Activated CD8-positive, alpha-beta memory T cell treated with anti-CD3 and anti-CD28 coated beads, Interleukin-2, amount 50 U/mL, for 48 hours (primary cell): ENCODE measurements around the gene ARHGAP42.

ENCODE experiments used
- DNase-seq: peaks from one replicate; pipeline ENCODE4 v3.0.0-alpha.2; 2020

The ARHGAP42 gene

GRCh38 chr11:100849009-100849900, 162.2 kb downstream of the ARHGAP42 start:
- no peak for DNase-seq

- no peak for DNase-seq
These were observed 162.8 kb downstream of the ARHGAP42 start for GRCh38 chr11:100849901-100850235.

GRCh38 chr11:100851147-100851546, 164.1 kb downstream of the ARHGAP42 start:
- DNase-seq = no peak

GRCh38 chr11:100851584-100852152, 164.6 kb downstream of the ARHGAP42 start:
- no peak for DNase-seq

GRCh38 chr11:100855466-100856067, 168.5 kb downstream of the ARHGAP42 start:
- DNase-seq = no peak

DNA sequence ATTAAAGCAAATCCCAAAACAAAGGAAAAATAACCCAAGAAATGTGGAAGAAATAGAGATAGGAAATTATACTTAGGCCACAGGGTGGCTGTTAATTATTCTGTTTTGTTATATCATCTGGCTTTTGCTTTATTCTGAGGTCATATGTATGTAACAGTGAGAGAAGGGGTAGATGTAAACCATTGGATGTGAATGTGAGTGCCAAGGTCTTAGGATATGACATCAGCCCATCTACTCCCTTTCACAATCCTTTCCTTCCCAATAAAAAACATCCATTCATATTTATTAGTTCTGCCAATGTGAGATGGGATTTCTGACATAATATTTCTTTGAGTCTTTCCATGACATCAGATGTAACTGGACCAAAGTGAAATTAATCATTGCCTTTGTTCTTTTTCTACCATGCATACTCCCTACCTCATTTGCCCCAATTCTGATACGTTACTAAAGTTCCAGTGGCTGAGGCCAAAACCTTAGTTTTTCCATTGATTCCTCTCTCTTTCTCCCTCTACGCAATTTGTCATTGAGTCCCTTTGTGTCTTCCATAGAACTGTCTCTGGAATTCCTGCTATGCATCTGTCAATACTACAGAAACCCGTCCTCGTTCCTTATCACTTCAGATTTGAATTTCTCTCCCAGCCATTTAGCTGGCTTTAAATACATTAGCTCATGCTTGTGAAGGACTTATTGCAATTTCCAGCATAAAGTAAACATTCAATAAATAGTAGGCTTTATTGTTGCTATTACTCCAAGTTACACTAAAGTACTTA, 170.3 kb downstream of the ARHGAP42 start:
- no peak for DNase-seq

DNA sequence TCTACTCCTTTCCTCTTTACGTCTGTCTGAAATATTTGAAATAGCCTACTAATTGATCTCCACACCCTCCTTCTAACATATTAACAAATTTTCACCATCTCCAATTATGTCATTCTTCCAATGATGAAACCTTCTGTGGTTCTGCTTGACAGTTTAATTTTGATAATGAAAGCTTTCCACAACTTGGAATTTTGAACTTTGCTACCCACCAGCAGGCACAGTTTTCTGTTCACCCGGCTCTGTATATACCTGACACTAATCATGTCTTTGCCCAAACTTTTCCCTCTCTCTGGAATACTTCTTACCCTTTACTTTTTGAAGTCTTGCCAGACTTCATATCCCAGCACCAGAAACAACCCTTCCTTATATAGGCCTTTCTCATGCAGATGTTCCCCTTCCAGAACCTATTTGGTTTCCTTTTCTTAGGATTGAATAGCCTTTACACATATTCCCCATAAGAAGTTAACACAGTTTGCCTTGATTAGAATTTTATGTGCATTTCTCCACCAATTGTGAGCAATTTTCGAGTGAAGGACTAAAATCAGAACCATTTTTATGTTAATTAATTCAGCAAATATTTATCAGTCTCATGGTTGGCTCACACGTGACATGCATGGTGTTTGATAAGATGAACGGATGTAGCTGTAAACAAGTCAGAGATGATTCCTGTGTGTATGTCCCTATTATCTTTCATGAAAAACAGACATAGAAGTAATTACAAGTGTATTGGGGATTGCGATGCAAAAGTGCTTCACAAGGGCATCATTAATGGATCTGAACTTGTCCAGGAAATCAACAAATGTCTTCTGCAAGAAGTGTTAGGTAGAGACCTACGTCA, 173.4 kb downstream of the ARHGAP42 start:
- no peak for DNase-seq

DNA sequence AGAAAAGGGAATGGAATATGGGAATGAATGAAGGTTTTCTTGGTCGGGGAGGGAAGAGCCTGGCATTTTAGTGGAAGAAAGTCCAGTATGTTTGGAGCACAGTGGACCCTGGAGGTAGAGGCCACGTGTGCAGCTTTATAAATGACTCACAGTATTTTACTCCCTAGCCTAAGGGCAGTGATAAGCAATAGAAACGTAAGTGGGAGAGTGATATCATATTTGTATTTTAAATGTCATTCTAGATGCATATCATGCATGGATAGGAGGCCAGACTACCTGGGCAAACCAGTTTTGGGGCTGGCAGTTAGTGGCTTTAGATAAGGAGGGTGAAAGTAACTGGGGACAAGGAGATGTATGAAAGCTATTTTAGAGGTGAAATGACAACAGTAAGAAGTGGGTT, 174.1 kb downstream of the ARHGAP42 start:
- DNase-seq = no peak

DNA sequence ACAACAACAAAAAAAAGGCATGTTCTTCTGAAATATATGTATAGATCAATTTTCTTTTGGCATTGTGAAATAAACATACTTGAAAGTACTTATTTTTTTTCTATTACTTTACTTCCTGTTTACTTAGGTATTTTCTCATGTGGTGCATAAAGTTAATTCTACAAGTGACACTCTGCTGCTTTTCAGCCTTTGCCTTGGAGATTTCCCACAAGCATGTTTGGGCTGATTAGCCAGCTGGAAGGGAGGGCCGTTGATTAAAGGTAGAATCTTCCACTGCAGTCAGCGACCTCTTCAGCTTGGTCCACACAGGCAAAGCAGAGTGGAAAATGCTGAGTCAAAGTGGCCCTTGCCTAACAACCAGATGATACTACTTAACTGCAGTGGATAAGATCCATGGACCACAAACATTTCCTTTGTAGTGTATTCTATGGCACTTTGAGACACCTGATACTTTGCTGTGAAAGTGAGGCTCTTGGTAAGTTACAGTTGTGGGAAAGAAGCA, 176.0 kb downstream of the ARHGAP42 start:
- no peak for DNase-seq

GRCh38 chr11:100865443-100866065, 178.5 kb downstream of the ARHGAP42 start:
- DNase-seq = no peak

DNA sequence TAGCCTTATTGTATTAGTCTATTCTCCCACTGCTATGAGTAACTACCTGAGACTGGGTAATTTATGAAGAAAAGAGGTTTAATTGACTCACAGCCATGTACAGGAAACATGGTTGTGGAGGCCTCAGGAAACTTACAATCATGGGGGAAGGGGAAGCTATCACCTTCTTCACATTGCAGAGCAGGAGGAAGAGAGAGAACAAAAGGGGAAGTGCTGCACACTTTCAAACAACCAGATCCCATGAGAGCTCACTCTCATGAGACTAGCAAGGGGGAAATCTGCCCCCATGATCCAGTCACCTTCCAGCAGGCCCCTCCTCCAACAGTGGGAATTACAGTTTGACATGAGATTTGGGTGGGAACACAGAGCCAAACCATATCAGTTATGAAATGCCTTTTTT, 179.4 kb downstream of the ARHGAP42 start:
- no peak for DNase-seq

GRCh38 chr11:100867606-100868005, 180.5 kb downstream of the ARHGAP42 start:
- DNase-seq = no peak

- DNase-seq = no peak
These were observed 182.2 kb downstream of the ARHGAP42 start for GRCh38 chr11:100869328-100869727.

DNA sequence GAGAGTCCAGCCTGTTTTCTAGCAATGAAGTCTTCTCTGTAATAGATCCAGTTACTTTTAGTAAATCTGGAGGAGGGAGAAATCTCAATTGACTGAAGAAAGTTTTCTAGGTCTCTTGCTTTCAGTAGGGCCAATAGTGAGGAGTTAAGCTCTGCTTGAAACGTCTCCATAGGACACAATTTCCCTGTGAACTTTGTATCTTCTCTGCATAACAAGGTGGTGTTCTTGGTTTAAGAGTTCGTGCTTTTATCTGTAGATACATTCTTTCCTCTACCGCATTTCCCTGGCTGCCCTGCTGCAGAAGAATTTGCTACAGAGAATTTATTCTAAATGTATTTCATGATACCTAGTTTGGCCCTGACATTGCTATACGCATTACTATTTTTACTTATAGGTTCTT, 183.1 kb downstream of the ARHGAP42 start:
- no peak for DNase-seq

DNA sequence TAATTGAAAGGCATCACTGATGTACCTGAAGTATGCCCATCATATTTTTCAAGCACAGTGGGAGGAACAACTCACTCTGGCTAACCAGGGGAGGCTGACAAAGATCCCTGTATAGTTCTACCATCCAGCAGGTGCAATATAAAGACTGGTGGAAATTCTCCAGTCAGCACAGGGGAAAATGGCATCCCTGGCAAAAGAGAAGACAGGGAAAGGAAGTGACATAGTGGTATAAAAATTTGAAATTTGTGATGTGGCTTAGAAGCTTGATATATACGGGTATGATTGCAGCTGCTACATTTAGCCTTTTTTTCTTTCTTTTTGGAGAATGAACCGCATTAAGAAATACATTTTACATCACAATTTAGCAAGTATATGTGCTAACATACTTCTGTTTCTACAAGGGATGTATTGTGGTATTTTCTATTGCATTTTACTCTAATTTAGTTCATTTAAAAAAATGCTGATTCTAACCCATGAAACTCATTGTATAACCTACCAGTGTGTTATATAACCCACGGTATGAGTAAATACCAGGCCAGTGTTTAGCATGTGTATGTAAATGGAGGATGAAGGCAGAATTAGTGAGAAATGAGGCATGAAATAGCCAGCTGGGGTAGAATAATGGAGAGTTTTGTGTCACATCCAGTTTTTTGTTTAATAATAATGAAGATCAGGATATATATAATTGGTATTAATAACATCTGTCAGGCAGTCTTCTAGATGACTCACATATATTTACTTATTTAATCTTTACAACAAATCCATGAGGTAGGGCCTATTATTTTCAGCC, 186.1 kb downstream of the ARHGAP42 start:
- no peak for DNase-seq

- DNase-seq = no peak
These were observed 187.1 kb downstream of the ARHGAP42 start for GRCh38 chr11:100874203-100874602.

DNA sequence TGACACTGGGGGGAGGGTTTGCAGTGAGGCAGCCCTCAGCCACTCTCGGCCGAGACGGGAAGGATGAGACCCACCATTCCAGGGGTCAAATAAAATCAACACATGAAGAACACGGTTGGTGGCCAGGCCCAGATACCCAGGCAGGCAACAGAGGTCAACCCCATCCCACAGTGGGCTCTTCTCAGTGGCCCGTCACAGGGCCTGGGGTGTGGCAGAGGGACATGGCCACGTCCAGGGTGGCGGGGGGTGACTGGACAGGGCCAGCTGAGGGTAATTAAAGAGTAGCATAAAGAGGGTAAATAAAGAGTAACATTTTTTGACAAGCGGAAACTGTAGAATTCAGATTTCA, 188.4 kb downstream of the ARHGAP42 start:
- no peak for DNase-seq

GRCh38 chr11:100876815-100877520, 189.9 kb downstream of the ARHGAP42 start:
- no peak for DNase-seq

DNA sequence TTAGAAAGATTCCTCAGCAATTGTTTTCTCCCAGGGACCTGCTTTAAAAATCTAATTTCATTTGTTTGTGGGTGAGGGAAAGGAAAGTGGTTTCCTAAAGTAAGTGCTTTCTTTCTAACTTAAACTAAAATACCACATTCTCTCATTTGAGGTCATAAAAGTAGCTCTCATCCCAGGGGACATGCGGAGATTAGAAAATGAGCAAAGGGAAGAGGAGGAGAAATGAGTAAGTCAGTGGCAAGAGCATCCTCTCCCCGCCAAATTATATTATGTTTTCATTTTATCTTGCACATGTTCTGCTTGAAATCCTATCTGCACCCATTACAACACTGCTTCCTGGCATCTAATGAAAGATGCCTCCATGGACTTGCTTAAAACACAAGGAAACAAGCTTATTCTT, 191.4 kb downstream of the ARHGAP42 start:
- DNase-seq = no peak

- DNase-seq = no peak
These were observed 195.9 kb downstream of the ARHGAP42 start for GRCh38 chr11:100882957-100883356.
